GM21528 (cell line): Measurements from ENCODE around the gene ARHGAP8.

Source experiments
- ATAC-seq: cut with Tn5 transposase; IDR thresholded peaks from one replicate; pipeline ENCODE4 v1.9.1; 2021; ENCODE audit warnings: mild to moderate bottlenecking, moderate library complexity; ENCODE audit not compliant: unreplicated experiment, low FRiP score

The ARHGAP8 gene

DNA sequence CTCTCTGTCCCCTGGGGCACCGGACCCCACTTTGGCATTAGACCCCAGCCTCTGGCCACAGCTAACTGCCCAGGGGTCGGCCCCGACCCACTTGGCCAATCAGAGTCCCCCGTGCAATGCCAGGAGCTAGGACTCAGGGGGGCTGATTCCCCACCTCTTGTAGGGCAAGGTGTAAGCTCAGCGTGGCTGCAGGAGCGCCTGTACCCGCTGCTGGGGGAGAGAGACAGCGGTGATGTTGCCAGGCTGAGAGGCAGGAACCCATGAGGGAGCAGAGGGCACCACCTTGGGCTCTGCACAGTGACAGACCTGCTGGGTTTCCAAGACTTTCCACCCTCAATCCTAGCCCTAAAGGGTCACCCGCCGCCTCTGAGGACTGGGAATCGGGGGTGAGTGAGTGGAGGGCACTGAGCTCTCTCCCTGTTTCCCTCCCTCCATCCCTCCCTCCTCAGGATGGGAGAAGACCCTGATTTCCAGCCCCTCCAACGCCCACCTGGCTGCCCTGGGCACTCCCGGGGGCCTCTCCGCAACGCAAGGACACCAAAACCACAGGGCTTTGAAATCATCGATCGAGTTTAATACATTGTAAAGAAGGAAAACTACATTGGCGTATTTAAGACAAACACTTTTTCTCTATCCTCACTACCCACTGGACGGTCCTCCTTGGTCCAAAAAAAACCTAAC, 128.4 kb downstream of the ARHGAP8 start:
- no peak for ATAC-seq

DNA sequence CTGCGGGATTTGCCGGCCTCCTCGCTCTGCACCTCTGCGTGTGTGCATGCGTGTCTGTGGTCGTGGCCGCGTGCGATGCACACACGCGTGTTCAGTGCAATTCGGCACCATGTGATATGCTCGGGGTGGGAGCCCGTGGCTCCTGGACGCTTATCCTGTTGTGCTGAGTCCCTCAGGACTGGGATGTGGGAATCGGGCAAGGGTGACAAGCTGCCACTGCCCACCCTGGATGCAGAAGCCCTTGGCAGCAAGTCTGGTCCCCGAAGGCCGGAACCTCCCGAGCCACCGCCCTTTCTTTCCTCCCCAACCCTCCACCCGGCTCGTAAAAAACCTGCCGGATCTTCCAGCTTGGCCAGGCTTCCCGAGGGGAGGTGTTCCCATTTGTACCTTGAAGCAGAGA, 129.2 kb downstream of the ARHGAP8 start:
- no peak for ATAC-seq

DNA sequence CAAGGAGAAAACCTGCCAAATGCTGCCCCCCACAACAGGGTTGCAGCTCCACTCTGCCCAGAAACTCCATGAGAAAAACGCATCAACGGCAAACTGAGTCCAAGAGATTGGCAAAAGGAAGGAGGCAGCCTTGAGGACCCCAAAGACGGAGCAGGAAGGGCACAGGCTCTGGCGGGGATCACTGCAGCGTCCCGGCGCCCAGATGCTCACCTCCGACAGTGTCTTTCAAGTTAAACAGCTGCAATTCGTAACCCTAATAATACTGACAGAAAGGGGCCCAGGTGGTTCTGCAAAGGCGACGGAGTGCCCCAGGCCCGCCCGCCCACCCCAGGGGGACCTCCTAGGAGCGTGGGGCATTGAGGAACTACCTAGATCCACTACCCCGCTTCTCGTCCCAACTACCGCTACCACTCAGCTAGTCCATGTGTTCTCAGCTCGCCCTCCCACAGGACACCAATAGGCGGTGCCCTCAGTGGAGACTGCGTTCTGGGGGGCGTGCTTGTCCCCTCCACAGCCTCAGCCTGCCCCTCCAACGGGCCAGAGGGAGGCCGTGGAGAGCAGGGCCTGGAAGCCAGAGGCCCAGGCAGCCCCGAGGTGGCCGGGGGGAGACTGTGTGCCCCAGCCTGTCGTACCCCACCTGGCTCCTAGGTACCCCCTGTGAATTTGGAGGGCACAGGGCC, 130.0 kb downstream of the ARHGAP8 start:
- ATAC-seq: no peak

DNA sequence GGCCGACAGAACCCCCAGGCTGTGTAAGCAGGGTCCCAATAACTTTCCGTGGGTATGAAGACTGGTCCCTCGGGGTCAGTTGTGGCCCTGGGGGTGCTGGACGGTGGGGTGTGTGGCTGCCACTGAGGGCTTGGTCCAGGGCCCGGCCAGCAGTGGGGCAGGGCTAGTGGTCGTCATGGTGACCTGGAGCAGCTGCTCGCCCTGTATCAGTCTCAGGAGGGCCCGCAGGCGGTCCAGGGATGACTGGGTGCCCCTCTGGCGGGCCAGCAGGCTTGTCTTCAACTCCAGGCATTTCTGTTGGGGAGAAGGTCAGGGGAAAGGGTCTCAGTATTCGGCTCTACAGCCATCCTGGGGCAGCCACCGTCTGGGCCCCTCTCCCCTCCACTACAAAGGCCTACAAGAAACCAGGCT, 130.6 kb downstream of the ARHGAP8 start:
- ATAC-seq: no peak

DNA sequence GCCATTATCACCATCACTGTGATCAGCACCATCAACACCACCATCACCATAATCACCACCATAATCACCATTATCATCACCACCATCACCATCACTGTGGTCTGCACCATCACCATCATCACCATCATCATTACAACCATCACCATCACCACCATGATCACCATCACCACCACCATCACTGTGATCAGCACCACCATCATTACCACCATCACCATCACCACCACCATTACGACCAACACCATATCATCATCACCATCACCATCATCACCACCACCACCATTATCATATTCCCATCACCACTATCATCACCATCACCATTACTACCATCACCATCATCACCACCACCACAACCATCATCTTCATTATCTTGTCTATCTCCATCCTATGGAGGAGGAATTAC, 132.2 kb downstream of the ARHGAP8 start:
- no peak for ATAC-seq

DNA sequence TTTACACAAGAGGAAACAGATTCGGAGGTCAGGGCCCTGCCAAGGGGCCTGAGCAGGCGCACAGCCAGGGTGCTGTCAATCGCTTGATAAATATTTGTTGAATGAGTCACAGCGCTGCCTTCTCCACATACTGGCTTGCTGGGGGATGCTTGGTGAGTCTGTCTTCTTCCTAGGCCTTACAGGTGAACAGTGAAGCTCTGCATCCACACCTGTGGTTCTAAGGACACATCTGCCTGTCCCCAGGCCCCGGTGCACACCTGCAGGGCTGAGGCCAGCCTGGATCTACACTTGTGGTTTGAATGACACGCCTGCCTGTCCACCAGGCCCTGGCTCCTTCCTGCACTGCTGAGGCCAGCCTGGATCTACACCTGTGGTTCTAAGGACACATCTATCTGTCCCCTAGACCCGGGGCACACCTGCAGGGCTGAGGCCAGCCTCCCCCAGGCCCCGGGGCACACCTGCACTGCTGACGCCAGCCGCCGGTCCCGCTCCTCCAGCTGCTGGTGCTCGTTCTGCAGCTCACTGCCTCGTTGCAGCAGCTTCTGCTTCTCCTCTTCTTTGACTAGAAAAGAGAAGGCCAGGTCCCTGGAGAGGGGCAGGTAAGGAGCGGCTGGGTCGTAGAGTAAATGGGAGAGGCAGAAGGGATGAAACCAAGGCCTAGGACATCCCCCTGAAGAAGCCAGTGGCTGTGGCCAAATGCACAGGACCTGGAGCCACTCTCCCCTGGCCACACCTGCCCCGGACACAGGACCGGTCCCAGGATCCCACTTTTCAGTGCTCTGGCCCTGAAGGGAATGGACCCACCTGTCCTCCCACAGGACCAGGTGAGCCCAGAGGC, 132.8 kb downstream of the ARHGAP8 start:
- ATAC-seq: no peak

DNA sequence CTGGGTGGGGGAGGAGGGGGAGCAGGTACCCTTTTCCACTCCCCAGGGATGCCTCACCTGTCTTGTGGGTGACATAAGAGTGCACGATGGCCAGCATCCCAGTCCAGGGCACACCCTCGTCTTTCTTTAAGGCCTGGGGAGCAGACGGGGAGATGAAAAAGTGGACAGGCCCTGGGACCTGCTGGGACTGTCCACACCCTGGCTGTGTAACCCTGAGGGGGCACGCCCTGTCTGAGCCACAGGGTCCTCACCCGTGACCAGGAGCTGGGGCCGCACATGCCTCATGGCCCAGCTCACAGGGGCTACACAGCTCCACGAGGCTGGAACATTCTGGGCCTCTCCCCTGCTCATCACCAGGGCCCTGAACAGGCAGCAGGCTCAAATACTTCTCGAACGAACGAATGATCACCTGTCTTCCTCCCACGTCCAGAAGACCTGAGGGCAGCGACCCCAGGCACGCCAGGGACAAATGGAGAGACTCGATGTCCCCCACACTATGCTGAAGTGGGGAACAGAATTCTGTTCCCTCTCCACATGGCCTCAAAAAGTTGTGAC, 133.5 kb downstream of the ARHGAP8 start:
- ATAC-seq: no peak

DNA sequence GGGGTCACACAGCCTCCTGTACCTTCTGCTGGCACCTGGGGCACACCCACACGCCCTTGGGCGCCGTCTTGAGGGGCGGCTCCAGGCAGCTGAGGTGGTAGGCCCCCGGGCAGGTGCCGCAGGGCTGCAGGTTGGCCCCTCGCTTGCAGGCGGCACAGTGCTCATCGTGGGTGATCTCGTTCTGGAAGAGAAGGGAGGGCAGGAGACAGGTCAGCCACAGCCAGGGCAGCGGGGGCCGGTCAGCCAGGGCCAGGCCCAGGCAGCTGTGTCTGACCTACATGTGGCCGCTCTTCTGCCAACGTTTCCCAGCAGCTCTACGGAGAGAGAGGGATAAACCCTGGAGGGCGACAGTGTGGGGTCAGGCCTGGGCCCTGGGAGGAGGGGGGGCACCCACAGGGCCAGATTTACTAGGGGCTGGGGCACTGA, 135.6 kb downstream of the ARHGAP8 start:
- no peak for ATAC-seq

DNA sequence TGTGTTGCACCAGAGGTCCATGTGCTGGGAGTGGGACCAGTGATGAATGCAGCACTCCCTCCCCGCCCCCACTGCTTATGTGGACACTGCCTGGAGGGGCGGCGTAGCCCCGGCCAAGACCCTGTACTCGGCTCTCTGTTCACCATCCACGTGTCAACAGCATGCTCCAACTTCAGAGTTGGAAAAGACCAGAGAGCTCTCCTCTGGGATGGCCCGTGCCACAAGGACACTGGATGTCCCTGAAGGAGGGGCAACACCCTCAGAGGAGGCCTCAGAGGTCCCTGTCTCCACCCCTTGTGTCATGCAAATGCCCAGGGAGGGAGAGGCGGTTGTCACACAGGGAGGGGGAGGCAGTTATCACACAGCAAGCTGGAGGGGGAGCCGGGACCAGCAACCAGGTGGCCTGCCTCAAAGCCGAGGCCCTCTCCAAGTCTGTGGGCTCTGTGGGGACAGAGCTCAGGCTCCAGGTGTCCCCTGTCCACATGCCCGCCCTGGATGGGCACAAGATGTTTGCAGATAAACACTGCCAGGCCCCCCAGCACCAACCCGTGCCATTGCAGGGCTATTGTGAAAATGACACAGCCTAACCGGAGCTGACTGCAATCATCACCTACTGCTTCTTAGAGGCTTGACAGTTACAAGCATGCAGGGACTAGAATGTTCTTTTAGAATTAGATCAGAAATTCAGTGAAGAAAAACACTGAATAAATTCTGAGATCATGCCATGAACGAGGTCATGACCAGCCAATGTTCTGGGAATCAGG, 136.3 kb downstream of the ARHGAP8 start:
- no peak for ATAC-seq

DNA sequence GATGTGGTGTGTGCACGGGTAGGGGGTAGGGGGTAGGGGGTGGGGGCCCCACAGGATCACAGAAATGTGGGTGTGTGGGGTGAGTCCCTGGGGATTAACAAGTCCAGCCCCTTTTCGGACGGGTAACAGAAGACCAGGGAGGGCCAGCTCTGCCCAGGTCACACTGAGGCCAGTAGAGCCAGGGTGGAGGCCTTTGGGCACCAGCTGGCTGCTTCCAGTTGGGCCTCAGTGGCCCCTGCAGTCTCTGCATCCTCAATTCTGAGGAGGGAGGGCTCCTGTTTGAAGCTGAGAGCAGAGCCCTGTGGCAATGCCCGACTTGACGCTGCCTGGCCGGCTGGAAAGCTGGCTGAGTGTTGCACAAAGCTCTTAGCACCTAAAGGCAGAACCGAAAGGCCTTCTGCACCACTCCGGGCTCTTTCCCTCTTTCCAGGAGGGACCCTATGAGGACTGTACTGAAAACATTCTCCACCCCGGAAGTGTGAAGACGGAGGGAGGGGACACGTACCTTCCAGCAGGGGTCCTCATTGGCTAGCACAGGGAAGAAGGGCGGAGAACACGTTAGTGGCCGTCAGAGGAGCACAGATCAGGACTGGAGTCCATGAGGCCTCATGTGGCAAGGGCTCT, 137.0 kb downstream of the ARHGAP8 start:
- no peak for ATAC-seq

DNA sequence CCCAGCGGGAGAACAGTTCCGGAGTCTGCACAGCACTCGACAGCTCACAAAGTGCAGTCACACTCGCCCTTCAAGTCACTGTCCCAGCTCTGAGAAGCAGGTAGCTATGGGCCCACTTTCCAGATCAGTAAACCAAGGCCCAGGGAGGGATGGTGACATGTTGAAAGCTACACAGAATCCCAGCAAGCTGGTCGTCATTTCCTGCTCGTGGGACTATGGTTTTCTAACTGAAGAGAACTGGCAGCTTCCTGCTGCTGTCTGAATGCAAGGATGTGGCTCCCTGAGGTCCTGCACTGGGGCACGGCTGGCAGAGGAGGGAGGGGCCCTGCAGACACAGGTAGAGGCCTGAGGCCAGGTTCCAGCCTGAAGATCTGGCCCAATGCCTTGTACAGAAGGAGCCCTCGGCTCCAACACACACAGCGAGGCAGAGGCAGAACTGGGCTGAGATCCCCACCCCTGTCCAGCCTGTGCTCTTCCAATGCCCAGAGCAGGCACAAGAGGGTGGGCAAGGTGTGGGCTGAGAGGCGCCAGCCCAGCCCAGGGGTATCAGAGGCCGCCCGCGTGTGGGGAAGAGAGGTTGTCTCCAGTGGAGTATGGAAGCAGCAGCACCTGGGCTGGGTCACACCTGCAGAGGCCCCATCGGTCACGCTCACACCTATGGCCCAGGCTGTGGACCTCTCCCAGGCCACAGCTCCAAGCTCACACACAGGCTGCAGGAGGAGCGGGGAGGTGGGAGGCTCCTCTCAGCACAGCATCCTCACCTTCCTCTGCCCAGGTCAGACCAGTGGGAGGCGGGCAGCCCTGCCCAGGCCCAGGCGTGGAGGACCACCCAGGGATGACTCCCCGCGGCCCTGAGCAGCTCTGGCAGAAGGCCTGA, 138.3 kb downstream of the ARHGAP8 start:
- no peak for ATAC-seq

DNA sequence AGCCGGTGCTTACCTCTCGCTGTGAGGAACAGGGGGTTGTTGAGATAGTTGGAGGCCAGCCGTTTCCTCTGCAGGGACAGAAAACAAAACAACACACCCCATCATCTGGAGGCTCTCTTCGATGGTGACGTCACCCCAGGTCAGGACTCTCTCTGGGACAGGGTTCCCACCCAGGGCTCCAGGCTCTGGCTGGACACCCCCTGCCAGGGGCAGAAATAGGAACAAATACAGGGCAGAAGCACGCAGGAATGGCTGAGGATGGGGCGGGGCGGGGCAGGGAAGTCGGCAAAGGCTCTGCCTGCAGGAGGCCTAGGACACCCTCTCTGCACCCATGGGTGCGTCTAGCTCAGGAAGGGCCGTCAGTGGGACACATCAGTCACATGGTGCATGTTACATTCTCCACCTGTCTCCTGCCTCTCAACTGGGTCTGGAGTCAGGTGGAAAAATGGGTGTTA, 138.9 kb downstream of the ARHGAP8 start:
- ATAC-seq: no peak

DNA sequence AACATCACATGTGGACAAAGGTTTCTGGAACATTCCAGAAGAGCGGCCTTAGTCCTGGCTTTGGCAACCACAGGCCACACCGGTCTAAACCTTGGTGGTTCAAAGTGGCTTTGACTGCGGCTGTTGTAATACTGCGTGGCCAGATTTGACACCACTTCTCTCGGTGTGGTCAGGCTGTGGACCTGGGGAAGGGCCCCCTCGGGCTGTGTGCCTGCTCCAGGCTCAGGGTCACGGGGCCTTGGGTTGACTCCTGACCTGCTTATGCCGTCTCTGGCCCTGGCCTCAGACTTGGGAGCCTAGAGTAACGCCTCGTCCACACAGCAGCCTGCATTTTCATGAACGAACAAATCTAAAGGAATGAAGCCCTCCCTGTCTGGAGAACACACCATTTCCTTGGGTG, 139.4 kb downstream of the ARHGAP8 start:
- ATAC-seq: no peak

DNA sequence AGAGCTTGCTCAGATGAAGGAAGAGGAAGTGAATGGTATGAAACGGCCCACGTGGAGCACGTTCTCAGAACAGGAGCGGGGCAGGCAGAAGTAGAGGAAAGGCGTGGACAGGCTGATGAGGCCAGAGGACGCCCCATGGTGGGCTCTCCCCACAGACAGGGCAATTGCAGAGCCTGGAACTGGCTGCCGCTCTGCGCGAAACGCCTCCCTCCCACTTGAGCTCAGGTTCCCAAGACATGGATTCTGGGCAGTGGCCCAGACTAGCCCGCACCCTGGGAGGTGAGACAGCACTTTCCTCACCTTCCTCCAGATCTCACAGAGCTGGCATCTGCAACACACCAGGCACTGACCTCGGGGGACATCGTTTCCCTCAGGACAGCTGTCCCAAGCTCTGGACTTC, 139.9 kb downstream of the ARHGAP8 start:
- no peak for ATAC-seq

DNA sequence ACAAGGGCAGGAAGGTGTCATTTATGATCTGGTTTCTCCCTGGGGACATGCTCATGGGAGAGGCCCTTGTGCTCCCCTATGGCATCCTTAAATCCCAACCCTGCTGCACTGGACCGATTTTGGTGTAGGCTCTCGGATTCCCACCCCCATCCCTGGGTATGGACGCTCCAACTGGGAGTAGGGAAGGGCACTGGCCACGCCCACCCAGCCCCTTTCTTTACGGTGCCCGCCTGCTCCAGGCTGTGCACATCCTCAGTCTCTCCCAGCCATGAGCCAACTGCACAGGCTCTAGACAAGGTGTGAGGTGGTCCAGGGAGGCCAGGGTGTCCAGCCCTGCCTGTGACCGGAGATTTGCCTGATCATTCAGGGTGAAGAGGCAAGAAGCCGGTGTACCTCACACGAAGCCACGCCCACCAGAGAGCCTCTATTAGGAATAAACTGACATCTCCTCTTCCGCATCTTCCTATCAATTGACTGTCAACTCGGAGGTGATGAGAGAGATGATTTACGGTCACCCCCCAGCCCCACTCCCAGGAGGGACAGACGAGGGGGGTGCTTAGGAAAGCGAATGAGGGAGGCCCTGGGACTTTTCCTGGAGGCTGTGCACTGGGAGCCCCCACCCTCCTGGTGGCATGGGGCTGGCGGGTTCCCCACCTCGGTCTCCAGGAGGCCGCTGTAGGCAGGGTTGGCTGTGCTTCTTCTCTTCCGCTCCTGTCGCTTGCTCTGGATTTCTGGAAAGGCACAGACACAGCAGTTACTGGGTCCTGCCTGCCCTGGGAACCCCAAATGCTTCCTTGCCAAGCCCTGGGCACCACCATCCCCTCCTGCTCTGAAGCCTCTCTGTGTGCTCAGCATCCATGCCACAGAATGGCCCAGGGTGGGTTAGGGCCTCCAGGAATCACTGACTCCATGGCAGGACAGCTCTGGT, 140.7 kb downstream of the ARHGAP8 start:
- no peak for ATAC-seq

DNA sequence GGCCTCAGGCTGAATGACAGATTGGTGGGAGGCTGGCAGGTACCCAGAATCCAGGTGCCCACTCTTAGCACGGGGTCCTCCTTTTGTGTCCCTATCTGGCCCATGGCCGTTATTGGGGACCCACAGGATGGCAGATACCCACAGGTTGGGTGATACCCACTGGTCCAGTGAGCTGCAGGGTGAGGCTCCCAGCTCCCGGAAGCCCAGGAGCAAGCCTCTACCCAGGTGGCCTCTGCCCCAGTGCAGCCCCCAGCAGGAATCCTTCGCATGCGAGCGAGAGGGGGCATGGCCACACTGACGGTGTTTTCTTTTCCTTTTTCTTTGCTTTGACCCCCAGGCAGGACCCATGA, 141.3 kb downstream of the ARHGAP8 start:
- ATAC-seq: no peak

DNA sequence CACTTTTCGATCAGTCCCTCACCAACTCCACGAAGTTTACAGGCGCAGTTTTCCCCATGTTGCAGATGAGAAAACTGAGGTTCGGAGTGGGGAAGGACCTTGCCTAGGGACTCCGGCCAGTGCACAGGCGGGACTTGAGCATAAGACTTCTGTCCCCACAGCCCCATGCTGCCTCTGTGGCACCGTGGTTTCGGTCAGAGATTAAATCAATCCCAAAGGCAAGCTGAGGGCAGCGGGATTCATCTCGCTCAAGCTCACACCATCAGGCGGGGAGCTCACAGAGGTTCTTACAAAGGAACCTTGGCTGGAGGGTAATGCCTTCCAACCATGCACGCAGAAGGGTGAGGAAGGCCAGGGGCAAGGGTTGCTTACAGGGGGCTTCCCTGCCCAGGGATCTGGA, 141.9 kb downstream of the ARHGAP8 start:
- no peak for ATAC-seq

DNA sequence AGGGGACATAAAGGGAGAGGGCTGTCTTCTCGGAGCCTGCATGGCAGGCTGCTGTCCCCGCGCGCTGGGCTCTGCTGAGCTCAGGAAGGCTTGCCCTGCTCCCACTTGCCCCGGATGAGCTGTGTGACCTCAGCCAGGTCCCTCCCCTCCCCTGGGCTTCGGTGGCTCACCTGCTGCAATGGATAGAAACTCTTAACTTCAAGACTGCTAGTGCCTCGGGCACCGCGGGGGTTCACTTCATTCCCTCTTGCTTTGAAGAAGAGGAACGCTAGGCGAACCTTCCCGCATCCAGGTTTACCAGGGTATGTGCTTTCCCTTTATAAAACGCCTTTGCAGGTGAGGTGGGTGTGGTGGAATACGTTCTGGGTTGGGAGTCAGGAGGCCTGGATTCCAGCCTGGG, 142.4 kb downstream of the ARHGAP8 start:
- no peak for ATAC-seq
